PFSK-1 (cell line): ENCODE measurements around the gene NKX6-2.

Source experiments
- FOXP2 ChIP-seq: optimal IDR thresholded peaks from 2 replicates; pipeline ENCODE3; 2011; ENCODE audit warnings: borderline replicate concordance, control low read depth, inconsistent platforms; ENCODE audit not compliant: insufficient read depth; ENCODE audit errors: extremely low read length, extremely low read depth
- POLR2AphosphoS5 ChIP-seq: IDR thresholded peaks from 2 replicates; pipeline ENCODE4 v1.6.1; 2012; ENCODE audit warnings: low read depth, mild to moderate bottlenecking, control low read depth, low read length, moderate library complexity
- REST ChIP-seq, 2 experiments: IDR thresholded peaks; 2 replicates each; pipeline versions ENCODE4 v1.6.1 to v1.8.0; 2011 to 2012; ENCODE audit warnings: low read depth in 2 of 2, low read length in 2 of 2, control low read depth in 1 of 2, inconsistent platforms in 1 of 2, mild to moderate bottlenecking in 1 of 2, moderate library complexity in 1 of 2; ENCODE audit not compliant: insufficient read depth in 1 of 2
- SIN3A ChIP-seq: IDR thresholded peaks from 2 replicates; pipeline ENCODE4 v1.6.1; 2012; ENCODE audit warnings: mild to moderate bottlenecking, low read length, moderate library complexity, borderline replicate concordance; ENCODE audit not compliant: insufficient read depth
- TAF1 ChIP-seq: IDR thresholded peaks from 2 replicates; pipeline ENCODE4 v1.6.1; 2012; ENCODE audit warnings: low read length, control low read depth, borderline replicate concordance; ENCODE audit not compliant: insufficient read depth

NKX6-2 gene

GRCh38 chr10:132790470-132790869 is 4.5 kb upstream of the NKX6-2 start:
- no peak for TF ChIP-seq FOXP2
- no peak for TF ChIP-seq TAF1
- TF ChIP-seq REST (IDR thresholded peaks at IDR 0.05; ENCODE audit: insufficient read depth in 1 of 2, low read depth in 2 of 2, low read length in 2 of 2) = no peak
- no peak for TF ChIP-seq POLR2AphosphoS5
- no peak for TF ChIP-seq SIN3A

- TF ChIP-seq POLR2AphosphoS5 (no peak), SIN3A (no peak), REST (IDR thresholded peaks at IDR 0.05; ENCODE audit: insufficient read depth in 1 of 2, low read depth in 2 of 2, low read length in 2 of 2) (no peak), TAF1 (no peak), FOXP2 (no peak)
Observed at GRCh38 chr10:132789659-132790148, 3.8 kb upstream of the NKX6-2 start.

GRCh38 chr10:132788831-132789219 is 2.9 kb upstream of the NKX6-2 start:
- TF ChIP-seq REST (IDR thresholded peaks at IDR 0.05; ENCODE audit: insufficient read depth in 1 of 2, low read depth in 2 of 2, low read length in 2 of 2) (no peak), POLR2AphosphoS5 (no peak), FOXP2 (no peak), TAF1 (no peak), SIN3A (no peak)

GRCh38 chr10:132788180-132788830 is 2.4 kb upstream of the NKX6-2 start:
- TF ChIP-seq TAF1 = no peak
- no peak for TF ChIP-seq FOXP2
- no peak for TF ChIP-seq REST (IDR thresholded peaks at IDR 0.05; ENCODE audit: insufficient read depth in 1 of 2, low read depth in 2 of 2, low read length in 2 of 2)
- TF ChIP-seq SIN3A = no peak
- no peak for TF ChIP-seq POLR2AphosphoS5
